K562 (cell line): ENCODE measurements around the gene UBR3. TPM values are rescaled to one million over a fixed set of nuclear protein-coding genes. Genes with fewer than 3 reads are reported as not detected.

Experiments
- CEBPG ChIP-seq, 3 experiments: fragments of 200-800 bp in 1 of 3; sonication (Bioruptor generic) in 1 of 3; sonication (generic) in 1 of 3; formaldehyde crosslinking in 1 of 3; IDR thresholded peaks in 2 of 3; conservative IDR thresholded peaks in 1 of 3; 2 replicates each; pipeline versions ENCODE4 v1.6.1 to v1.8.0; 2016 to 2022; ENCODE audit warnings: missing compliant biosample characterization in 2 of 3, missing genetic modification characterization in 2 of 3, mild to moderate bottlenecking in 1 of 3, missing genetic modification reagents in 1 of 3
- HES1 ChIP-seq: fragments of 450-650 bp; IDR thresholded peaks from 2 replicates; pipeline ENCODE4 v1.6.1; 2016; ENCODE audit warnings: low read depth, mild to moderate bottlenecking, moderate library complexity
- KAT7 ChIP-seq: sonication (generic); formaldehyde crosslinking; IDR thresholded peaks from 2 replicates; pipeline ENCODE4 v1.8.0; 2022; ENCODE audit warnings: missing genetic modification reagents, mild to moderate bottlenecking, borderline replicate concordance
- KAT8 ChIP-seq: fragments of 450-650 bp; IDR thresholded peaks from 2 replicates; pipeline ENCODE4 v1.6.1; 2016; ENCODE audit warnings: low read depth, mild to moderate bottlenecking
- MECOM ChIP-seq: fragments of 250-450 bp; sonication (Bioruptor Pico); IDR thresholded peaks from 2 replicates; pipeline ENCODE4 v1.8.0; 2022; ENCODE audit warnings: inconsistent platforms
- MITF ChIP-seq: IDR thresholded peaks from 2 replicates; pipeline ENCODE4 v1.6.1; 2014; ENCODE audit warnings: antibody characterized with exemption
- NCOA4 ChIP-seq: fragments of 450-650 bp; IDR thresholded peaks from 2 replicates; pipeline ENCODE4 v1.6.1; 2018; ENCODE audit warnings: mild to moderate bottlenecking; ENCODE audit not compliant: partially characterized antibody
- PTBP1 ChIP-seq: fragments of 200-400 bp; formaldehyde crosslinking; IDR thresholded peaks from 2 replicates; pipeline ENCODE4 v1.6.1; 2017; ENCODE audit warnings: low read depth, low read length
- SPI1 ChIP-seq: IDR thresholded peaks from 2 replicates; pipeline ENCODE4 v1.6.1; 2011; ENCODE audit warnings: low read depth, low read length, control low read depth, borderline replicate concordance
- TSHZ1 ChIP-seq: fragments of 250-450 bp; sonication (Bioruptor Pico); IDR thresholded peaks from 2 replicates; pipeline ENCODE4 v1.4.0; 2020; ENCODE audit warnings: mild to moderate bottlenecking, moderate library complexity
- ZC3H8 ChIP-seq: fragments of 450-650 bp; IDR thresholded peaks from 2 replicates; pipeline ENCODE4 v1.6.1; 2017
- ZEB2 ChIP-seq: fragments of 450-650 bp; IDR thresholded peaks from 2 replicates; pipeline ENCODE4 v1.6.1; 2016
- ZNF407 ChIP-seq: fragments of 450-650 bp; IDR thresholded peaks from 2 replicates; pipeline ENCODE4 v1.6.1; 2016; ENCODE audit warnings: low read depth
- polyA plus RNA-seq, 8 experiments: library from polyadenylated mRNA; depleted of rRNA in 4 of 8; stranded (reverse) in 5 of 8; unstranded in 3 of 8; fragments of >200 nt; fragmentation: Nextera tagmentation in 2 of 8; fragmentation: Illumina TruSeq in 1 of 8; extraction: Ambion mirVana in 2 of 8; extraction: Trizol in 1 of 8; gene quantifications; 2 replicates each; pipeline versions ENCODE4 v1.2.1 to v1.2.3, GENCODE V29; 2011 to 2014; ENCODE audit warnings: inconsistent platforms in 1 of 8, missing spikeins in 1 of 8
- total RNA-seq, 7 experiments: library from RNA; depleted of rRNA in 6 of 7; stranded (reverse); fragments of >200 nt in 6 of 7; fragmentation: Illumina TruSeq in 2 of 7; extraction: Trizol in 2 of 7; gene quantifications; 2 replicates each; pipeline versions ENCODE4 v1.2.1 to v1.2.3, GENCODE V29; 2011 to 2021; ENCODE audit warnings: low replicate concordance in 1 of 7

The UBR3 gene
- total and polyA plus RNA-seq, 9 of the 15 experiments (the other 6 are each of a cell fraction or from before 2014, with no cell fraction given) = 14.4 to 63.5 (median 40.4) TPM

- no peak for TF ChIP-seq CEBPG (CRISPR knock-in tag; IDR thresholded peaks at IDR 0.05)
- TF ChIP-seq CEBPG (tag; conservative IDR thresholded peaks at IDR 0.05 in 1 of 2, IDR thresholded peaks at IDR 0.05 in 1 of 2) = no peak
- no peak for TF ChIP-seq TSHZ1
- peak; percentile 42; the same call in 1 of the 2 replicates for TF ChIP-seq KAT8
- no peak for TF ChIP-seq ZEB2
- no peak for TF ChIP-seq HES1
- TF ChIP-seq KAT7 (CRISPR knock-in tag) = no peak
- TF ChIP-seq NCOA4 = peak; percentile 18
- TF ChIP-seq MITF = 0 out of 2 replicates have a peak, but pooled peaks have one; percentile 19
- no peak for TF ChIP-seq PTBP1
- no peak for TF ChIP-seq SPI1
- TF ChIP-seq ZNF407 = no peak
- TF ChIP-seq ZC3H8 = 0 out of 2 replicates have a peak, but pooled peaks have one; percentile 22
- no peak for TF ChIP-seq MECOM (CRISPR knock-in tag)
Observed at GRCh38 chr2:169838743-169839489, 11.7 kb downstream of the UBR3 start (continued).
